CD4-positive, alpha-beta T cell (primary cell): ENCODE results near the gene SLC37A1. TPM values are rescaled to one million over a fixed set of nuclear protein-coding genes. Genes with fewer than 3 reads are reported as not detected.

Experiments
- ATAC-seq: fragments of 200-7000 bp; cut with Tn5 transposase; one replicate; pipeline ENCODE4 v1.10.0; 2022; ENCODE audit warnings: mild to moderate bottlenecking; ENCODE audit not compliant: poor library complexity
- CTCF ChIA-PET: fragments of 350-600 bp; sonication (Branson Sonifier 250); formaldehyde crosslinking; loops from one replicate; lab custom pipeline; 2021; ENCODE audit warnings: antibody characterized with exemption, inconsistent platforms; lab: Charles Lee
- POLR2A ChIA-PET: fragments of 350-600 bp; sonication (Branson Sonifier 250); formaldehyde crosslinking; loops from one replicate; lab custom pipeline; 2021; ENCODE audit warnings: antibody characterized with exemption, inconsistent platforms; lab: Charles Lee
- DNase-seq, 14 experiments: peaks; one replicate each; pipeline ENCODE4 v3.0.0-alpha.2; 2013 to 2020; ENCODE audit warnings: mixed read lengths in 2 of 14
- H3K27ac ChIP-seq, 2 donors: one replicate each; pipeline versions ENCODE4 v1.5.1 to v1.7.0; 2013; ENCODE audit warnings: low read length in 2 of 2, low read depth in 1 of 2, mild to moderate bottlenecking in 1 of 2
- H3K27me3 ChIP-seq, 2 experiments: 1 replicate in 1 of 2; 2 replicates in 1 of 2; pipeline versions ENCODE4 v1.6.1 to v1.7.0; 2013; ENCODE audit warnings: low read length in 2 of 2, control low read depth in 1 of 2, mild to moderate bottlenecking in 1 of 2, moderate library complexity in 1 of 2; ENCODE audit not compliant: insufficient read depth in 2 of 2, control insufficient read depth in 1 of 2
- H3K36me3 ChIP-seq: one replicate; pipeline ENCODE4 v1.6.1; 2013; ENCODE audit warnings: low read length, control low read depth; ENCODE audit not compliant: insufficient read depth
- H3K4me1 ChIP-seq: one replicate; pipeline ENCODE4 v1.6.1; 2013; ENCODE audit warnings: low read length, control low read depth; ENCODE audit not compliant: insufficient read depth
- H3K4me3 ChIP-seq: one replicate; pipeline ENCODE4 v1.5.1; 2013; ENCODE audit warnings: mild to moderate bottlenecking, low read length, moderate library complexity
- H3K9me3 ChIP-seq, 2 experiments: 1 replicate in 1 of 2; 2 replicates in 1 of 2; pipeline versions ENCODE4 v1.6.1 to v1.7.0; 2013; ENCODE audit warnings: low read length in 2 of 2, mild to moderate bottlenecking in 2 of 2, control low read depth in 1 of 2, moderate library complexity in 1 of 2; ENCODE audit not compliant: control insufficient read depth in 1 of 2, insufficient read depth in 1 of 2
- H3K27ac Mint-ChIP-seq: one replicate; pipeline ENCODE4 v1.8.0; 2020; ENCODE audit warnings: mixed read lengths
- H3K27me3 Mint-ChIP-seq: one replicate; pipeline ENCODE4 v1.8.0; 2021; ENCODE audit warnings: mixed read lengths
- H3K36me3 Mint-ChIP-seq: one replicate; pipeline ENCODE4 v1.8.0; 2021; ENCODE audit warnings: low read depth, mixed read lengths
- H3K4me1 Mint-ChIP-seq: one replicate; pipeline ENCODE4 v1.8.0; 2021; ENCODE audit warnings: low read depth, mixed read lengths
- H3K4me3 Mint-ChIP-seq: one replicate; pipeline ENCODE4 v1.8.0; 2020; ENCODE audit warnings: mild to moderate bottlenecking, mixed read lengths
- H3K9me3 Mint-ChIP-seq: one replicate; pipeline ENCODE4 v1.8.0; 2020; ENCODE audit warnings: mixed read lengths
- intact Hi-C, 2 experiments: fragments of 100-400 bp; cut with DNase I in 1 of 2; cut with micrococcal nuclease in 1 of 2; formaldehyde crosslinking; loops; one replicate each; pipeline versions ENCODE4 v1.15.1 to v1.9.0; 2023 to 2025; cut with DNase I, micrococcal nuclease
- total RNA-seq, 174 experiments: library from RNA in 2 of 174; stranded (reverse) in 2 of 174; gene quantifications; one replicate each; pipeline ENCODE4 v1.2.3 and lab custom pipeline; 2021 to 2026
- TF ChIP-seq, protein P1 (sequence below): fragments of 200-600 bp; IDR thresholded peaks from one replicate; pipeline ENCODE4 v1.8.0; 2022; ENCODE audit warnings: antibody characterized with exemption, mild to moderate bottlenecking

SLC37A1 gene
- total RNA-seq, 2 experiments from 2014 or later: 16.4 to 16.7 TPM

DNA sequence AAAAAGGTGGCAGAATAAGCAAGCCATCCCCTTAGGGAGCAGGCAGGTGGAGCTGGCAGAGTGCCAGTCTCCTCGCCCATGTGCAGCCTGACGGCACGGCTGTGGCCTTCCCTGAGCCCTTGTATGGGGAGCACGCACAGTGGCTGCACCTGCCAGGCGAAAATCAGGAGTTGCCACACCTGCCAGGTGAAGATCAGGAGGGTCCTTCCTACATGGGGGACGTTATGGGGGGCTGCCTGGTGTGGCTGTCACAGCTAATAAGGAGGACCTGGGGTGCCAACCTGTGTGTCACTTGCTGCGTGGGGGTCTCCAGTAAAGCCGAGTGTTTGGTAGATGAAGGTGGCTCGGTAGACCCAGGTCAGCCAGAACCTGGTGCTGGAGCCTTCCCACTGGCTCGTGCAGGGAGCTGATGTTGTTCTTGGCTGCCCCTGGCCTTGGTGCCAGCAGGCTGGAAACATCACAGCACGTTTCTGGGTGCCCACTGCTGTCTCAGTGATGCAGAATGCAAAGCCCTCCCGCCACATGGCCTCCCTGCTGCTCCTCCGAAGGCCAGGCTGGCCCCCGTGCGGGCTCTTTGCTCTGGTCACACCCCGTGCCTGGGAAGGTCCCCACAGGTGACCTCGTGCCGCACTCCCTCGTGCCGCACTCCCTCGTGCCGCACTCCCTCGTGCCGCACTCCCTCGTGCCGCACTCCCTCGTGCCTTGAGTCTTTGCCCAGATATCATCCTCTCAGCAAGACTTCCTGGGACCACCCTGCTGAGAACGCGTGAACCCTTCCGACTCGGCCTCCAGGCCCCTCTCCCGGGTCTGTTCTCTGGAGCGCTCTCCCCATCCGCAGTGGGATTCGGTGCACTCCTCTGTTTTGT, 55.4 kb downstream of the SLC37A1 start:
- Mint-ChIP-seq H3K36me3 (peaks cover 50% of the 10 kb centered on the region), H3K27ac (no peak overlapping the region), H3K27me3 (no peaks in the 10 kb centered on the region), H3K4me3 (no peak overlapping the region), H3K4me1 (no peaks in the 10 kb centered on the region), H3K9me3 (no peaks in the 10 kb centered on the region)
- ChIA-PET POLR2A (no interaction called here), CTCF (no interaction called here)
- no peaks in the 10 kb centered on the region for H3K9me3 ChIP-seq
- no peak overlapping the region for H3K4me3 ChIP-seq
- H3K27me3 ChIP-seq: no peaks in the 10 kb centered on the region
- TF ChIP-seq, protein P1, sequence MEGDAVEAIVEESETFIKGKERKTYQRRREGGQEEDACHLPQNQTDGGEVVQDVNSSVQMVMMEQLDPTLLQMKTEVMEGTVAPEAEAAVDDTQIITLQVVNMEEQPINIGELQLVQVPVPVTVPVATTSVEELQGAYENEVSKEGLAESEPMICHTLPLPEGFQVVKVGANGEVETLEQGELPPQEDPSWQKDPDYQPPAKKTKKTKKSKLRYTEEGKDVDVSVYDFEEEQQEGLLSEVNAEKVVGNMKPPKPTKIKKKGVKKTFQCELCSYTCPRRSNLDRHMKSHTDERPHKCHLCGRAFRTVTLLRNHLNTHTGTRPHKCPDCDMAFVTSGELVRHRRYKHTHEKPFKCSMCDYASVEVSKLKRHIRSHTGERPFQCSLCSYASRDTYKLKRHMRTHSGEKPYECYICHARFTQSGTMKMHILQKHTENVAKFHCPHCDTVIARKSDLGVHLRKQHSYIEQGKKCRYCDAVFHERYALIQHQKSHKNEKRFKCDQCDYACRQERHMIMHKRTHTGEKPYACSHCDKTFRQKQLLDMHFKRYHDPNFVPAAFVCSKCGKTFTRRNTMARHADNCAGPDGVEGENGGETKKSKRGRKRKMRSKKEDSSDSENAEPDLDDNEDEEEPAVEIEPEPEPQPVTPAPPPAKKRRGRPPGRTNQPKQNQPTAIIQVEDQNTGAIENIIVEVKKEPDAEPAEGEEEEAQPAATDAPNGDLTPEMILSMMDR: no peak
- no peak overlapping the region for H3K27ac ChIP-seq
- no peaks in the 10 kb centered on the region for H3K4me1 ChIP-seq
- intact Hi-C loops: no loop called here
- ATAC-seq (no peak), DNase-seq (peak in 1 of 14 experiments; percentile 17)
- H3K36me3 ChIP-seq: peaks cover 35% of the 10 kb centered on the region

DNA sequence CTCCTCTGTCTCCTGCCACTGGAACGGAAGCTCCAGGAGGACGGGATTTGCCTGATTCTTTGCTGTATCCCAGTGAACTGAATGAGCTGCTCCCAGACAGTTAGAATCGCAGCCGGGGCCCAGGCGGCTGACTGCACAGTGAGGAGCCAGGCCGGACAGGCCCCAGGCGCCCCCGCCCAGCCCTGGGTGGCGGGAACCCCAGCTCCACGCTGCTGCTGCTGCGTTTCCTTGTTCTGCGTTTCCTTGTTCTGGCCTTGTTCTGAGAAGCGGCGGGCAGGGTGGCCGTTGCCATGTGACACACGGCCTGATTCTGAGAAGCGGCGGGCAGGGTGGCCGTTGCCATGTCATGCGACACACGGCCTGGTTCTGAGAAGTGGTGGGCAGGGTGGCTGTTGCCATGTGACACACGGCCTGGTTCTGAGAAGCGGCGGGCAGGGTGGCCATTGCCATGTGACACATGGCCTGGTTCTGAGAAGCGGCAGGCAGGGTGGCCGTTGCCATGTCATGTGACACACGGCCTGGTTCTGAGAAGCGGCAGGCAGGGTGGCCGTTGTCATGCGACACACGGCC, 56.2 kb downstream of the SLC37A1 start:
- Mint-ChIP-seq H3K27ac (no peak overlapping the region), H3K4me1 (no peaks in the 10 kb centered on the region), H3K36me3 (peaks cover 54% of the 10 kb centered on the region), H3K9me3 (no peaks in the 10 kb centered on the region), H3K27me3 (no peaks in the 10 kb centered on the region), H3K4me3 (no peak overlapping the region)
- Histone ChIP-seq H3K9me3 (no peaks in the 10 kb centered on the region), H3K36me3 (peaks cover 34% of the 10 kb centered on the region), H3K4me3 (no peak overlapping the region), H3K27ac (no peak overlapping the region), H3K27me3 (no peaks in the 10 kb centered on the region), H3K4me1 (no peaks in the 10 kb centered on the region)
- TF ChIP-seq, protein P1: no peak
- ChIA-PET CTCF (no interaction called here), POLR2A (no interaction called here)
- intact Hi-C loops: no loop called here
- DNase-seq: peak in 1 of 14 experiments; percentile 25
- no peak for ATAC-seq

DNA sequence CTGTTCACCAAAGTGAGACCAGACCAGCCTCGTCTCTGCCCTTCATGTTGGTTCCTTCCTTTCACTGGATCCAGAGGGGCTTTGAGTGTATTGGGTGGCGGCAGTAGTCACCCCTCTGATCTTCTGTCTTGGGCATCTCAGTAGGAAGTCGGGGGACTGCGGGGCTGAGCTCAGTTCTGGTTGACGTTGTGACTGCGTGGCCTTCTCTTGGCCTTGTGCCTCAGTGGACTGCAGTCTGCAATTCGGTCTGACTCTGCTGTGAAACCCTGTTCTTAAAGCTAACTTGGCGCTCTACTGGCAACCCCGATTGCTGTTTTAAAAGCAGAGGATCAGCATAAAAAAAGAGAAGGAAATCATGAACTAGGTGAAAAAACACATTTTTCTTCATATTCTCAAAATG, 56.7 kb downstream of the SLC37A1 start:
- ATAC-seq: no peak
- Mint-ChIP-seq H3K27ac (no peak overlapping the region), H3K9me3 (no peaks in the 10 kb centered on the region), H3K27me3 (no peaks in the 10 kb centered on the region), H3K4me1 (no peaks in the 10 kb centered on the region), H3K36me3 (peaks cover 55% of the 10 kb centered on the region), H3K4me3 (no peak overlapping the region)
- ChIA-PET POLR2A (no interaction called here), CTCF (no interaction called here)
- Histone ChIP-seq H3K4me3 (no peak overlapping the region), H3K27me3 (no peaks in the 10 kb centered on the region), H3K27ac (no peak overlapping the region), H3K4me1 (no peaks in the 10 kb centered on the region), H3K9me3 (no peaks in the 10 kb centered on the region), H3K36me3 (peaks cover 38% of the 10 kb centered on the region)
- intact Hi-C loops: no loop called here
- DNase-seq: peak in 1 of 14 experiments; percentile 15
- TF ChIP-seq, protein P1: no peak
